ENCODE data around the gene KCNMA1.

Gene KCNMA1

GRCh38 chr10:77289027-77289501 lies 348.5 kb downstream of the KCNMA1 start:
- no peak for DNase-seq

DNA sequence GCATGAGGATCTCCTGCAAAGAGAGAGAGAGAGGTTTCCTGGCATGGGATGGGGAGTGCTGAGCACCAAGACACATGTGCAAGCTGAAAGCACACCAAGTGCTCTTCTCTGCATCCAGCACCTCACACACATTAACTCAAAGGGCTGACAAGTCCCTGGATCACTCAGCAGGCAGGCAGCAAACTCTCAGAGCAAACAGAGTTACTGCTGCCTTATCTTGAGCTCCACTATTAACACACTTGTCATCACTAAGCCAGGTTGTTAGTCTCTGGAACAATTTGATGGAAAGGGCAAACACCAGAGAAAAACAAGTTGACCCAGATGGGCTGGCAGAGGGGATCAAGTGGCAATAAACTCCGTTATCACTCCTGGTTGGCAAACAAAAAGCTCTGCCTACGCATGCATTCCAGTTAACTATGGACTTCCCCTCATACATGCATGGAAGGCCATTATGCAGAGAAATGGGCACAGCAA lies 349.9 kb downstream of the KCNMA1 start:
- DNase-seq, result peak; percentile 43

DNA sequence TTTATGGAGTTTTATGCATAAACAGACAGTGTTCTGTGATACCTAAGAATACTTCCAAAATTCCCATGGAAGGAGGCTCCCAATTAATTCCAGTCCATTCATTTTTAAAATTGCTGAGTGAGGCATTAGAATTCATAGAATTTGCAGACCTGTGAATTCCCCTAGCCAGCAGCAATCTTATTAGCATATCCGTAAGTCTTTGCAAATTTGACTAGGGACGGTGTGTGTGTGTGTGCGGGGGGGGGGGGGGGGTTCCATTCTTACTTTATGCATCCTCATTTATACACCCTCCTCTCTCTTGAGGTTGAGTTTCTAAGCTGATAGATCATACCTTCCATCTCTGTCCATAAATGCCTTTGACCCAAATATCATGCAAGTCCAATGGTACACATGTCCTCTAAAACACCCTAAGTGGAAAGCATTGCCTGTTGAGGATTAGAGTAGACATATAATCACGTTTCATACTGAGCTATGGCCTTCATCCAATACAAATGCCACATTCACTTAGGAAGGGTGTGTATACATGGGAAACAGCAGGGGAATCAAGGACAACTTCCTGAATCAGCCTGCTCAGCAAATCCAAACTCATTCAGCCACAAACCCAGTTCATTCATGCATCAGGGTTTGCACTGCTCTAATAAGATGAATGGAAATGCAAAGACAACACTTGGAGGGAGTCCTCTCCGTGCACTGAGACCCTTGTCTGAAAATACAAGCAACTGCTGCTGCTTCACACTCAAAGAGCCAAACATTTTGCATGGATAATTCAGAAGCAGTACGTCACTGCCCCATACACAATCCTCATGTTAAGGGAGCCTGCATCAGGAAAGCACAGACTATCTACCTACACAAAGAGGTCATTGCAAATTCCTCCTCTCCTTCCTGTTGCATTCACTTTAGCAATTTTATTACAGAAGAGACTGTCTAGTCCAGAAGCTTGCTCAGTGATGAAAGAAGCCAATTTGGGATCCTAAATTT lies 350.8 kb downstream of the KCNMA1 start:
- peak; percentile 87 for DNase-seq

DNA sequence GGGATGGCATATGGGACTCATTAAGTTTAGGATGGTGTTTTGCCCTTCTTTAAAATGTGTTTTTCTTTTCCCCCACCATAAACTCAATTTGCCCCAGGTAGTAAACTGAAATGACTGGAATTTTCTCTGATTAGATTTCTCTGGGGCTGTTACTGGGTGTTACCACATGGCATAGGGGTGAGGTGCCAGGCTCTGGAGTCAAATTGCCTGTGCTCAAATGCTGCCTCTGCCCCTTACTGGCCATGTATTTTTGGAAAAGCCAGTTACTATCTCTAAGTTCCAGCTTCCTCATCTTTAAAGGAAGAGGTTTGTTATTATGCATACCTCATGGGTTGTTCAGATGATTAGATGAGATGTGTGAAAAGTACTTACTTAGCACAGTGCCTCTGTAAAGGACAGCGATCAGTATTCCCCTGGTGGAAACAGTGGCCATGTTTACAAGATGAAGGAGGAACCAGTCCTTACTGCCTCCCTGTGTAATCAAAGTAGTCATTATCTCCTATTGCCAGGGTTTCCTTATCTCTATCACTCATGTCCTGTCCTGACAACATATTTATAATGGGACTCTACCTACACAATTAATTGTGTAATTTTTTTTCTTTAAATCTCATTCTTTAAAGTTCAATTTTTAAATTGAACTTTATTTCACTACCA lies 352.0 kb downstream of the KCNMA1 start:
- DNase-seq, result no peak

DNA sequence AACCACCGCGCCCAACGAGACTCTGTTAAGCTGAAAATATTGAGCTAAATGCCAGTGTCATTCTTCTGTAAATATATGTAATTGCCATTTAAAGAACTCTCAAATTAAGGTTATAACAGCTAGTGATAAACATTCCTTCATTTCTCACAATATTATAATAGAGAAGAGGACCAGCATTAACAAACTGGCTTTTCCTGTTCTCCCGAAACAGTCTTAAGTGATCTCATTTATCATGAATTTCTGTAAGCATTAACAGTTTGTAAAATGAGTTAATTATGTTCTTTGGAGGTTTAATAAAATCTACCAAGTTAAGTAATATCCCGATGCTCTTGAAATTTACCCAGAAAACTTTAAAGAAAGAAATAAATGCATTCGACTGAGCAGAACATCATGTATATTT lies 352.8 kb downstream of the KCNMA1 start:
- DNase-seq, result no peak

- no peak for DNase-seq
These were observed 354.3 kb downstream of the KCNMA1 start for GRCh38 chr10:77283326-77283725.

DNA sequence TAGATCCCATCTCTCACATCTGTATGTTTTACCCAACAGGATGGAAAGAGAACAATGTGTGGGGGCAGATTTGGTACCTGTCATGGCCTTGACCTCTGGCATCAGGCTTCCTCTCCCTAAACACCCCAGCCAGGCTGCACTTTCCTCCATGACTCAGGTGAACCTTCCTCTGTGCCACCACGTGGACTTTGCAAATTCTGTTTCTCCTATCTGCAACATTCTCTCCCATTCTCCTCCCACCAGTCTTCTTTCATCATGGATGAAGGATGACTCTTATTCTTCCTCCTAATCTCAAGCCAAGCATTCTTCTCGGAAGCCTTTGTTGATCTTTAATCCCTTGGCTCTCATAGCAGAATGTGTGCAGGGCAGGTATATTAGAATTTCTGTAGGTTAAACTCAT lies 355.4 kb downstream of the KCNMA1 start:
- DNase-seq, result no peak

GRCh38 chr10:77281719-77282118 lies 355.9 kb downstream of the KCNMA1 start:
- no peak for DNase-seq

GRCh38 chr10:77279207-77279606 lies 358.4 kb downstream of the KCNMA1 start:
- peak; percentile 17 for DNase-seq

DNA sequence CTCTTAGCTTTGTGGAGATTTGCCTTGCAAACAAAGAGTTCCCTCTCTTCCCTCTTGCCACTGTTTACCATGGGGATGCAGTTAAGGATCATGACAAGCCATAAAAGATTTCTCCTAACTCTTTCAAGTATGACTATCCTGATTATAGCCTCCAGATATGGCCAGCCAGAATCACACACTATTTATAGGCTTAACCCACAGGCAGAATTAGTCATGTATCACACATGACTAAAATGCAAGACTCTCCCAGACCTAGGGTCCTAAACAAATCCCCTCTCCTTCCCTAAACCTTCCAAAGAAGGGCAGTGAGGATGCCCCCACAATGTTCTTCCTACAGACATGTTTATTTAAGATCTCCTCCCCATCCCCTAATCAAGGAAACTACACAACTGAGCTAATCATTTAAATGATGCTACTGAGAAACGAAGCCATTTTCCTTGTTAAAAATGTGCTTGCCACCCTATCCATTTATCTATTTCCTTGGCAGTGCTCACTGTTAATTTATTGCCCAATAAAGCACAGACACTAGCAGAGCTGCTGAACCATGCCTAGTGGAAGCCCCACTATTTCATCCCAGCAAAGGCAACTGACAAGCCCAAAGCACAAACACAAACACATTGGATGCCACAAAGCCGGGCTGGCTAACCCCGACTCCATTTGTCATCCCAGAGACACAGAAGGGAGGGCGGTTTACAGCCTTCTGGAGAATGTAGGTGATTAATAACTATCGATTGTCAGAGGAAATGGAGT lies 363.4 kb downstream of the KCNMA1 start:
- no peak for DNase-seq

DNA sequence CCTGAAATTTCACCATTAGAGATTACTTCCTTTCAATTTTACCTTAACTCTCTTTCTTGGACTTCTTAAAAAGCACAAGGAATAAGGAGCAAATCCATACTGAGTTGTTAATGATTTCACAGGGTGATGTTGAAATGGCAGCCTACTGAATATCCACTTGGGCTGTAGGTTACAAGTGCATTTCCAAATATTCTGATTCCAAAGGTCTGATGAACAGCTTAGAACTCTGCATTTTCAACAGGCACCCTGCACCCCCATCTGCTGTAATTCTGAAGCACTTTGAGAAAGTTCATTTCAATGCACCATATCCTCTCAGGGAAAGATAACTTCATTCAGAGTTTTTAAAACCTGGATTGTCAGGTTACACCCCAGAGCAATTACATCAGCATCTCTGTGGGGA lies 368.4 kb downstream of the KCNMA1 start:
- DNase-seq, result no peak

DNA sequence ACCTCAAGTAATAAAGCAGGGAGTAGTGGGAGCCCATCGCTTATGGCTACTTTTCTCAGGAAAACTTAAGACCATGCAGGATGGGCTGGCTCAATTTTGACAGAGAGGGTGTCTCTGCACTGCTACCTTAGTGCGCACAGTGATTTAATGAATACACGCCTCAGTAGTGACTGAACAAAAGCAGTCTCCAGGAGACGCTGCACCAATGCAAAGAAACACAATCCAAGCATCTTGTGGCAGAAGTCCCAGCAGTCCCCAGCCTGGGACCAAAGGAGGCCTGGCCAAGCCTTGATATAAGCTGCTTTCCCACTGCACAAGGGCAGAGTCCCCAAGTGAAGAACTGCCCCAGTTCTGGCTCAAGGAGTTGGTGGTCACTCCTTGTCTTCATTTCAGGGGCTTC lies 368.9 kb downstream of the KCNMA1 start:
- no peak for DNase-seq

- peak; percentile 45 for DNase-seq
These were observed 369.6 kb downstream of the KCNMA1 start for GRCh38 chr10:77267703-77268675.

- DNase-seq, result no peak
These were observed 371.4 kb downstream of the KCNMA1 start for GRCh38 chr10:77266242-77266641.

- DNase-seq, result no peak
These were observed 373.1 kb downstream of the KCNMA1 start for GRCh38 chr10:77264527-77264926.

- DNase-seq, result no peak
These were observed 373.5 kb downstream of the KCNMA1 start for GRCh38 chr10:77264107-77264506.

DNA sequence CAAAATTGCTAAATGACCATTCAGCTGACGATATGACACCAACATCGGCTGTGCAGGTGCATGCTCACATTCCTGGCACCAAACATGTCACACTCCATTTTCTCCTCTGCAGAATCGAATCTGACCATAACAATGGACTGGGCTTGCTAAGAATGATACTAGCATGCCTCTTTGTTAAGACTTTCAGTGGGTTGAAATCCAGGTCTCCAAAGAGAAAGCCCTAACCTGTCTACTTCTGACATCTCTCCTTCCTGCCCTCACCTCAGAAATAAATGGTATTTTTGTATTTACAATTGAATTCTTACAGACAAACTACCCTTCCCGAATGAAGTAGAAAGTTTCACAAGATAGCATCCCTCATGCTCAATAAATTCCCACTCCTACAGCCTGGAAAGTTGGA lies 373.9 kb downstream of the KCNMA1 start:
- DNase-seq, result no peak

- DNase-seq, result no peak
These were observed 376.5 kb downstream of the KCNMA1 start for GRCh38 chr10:77261146-77261545.

DNA sequence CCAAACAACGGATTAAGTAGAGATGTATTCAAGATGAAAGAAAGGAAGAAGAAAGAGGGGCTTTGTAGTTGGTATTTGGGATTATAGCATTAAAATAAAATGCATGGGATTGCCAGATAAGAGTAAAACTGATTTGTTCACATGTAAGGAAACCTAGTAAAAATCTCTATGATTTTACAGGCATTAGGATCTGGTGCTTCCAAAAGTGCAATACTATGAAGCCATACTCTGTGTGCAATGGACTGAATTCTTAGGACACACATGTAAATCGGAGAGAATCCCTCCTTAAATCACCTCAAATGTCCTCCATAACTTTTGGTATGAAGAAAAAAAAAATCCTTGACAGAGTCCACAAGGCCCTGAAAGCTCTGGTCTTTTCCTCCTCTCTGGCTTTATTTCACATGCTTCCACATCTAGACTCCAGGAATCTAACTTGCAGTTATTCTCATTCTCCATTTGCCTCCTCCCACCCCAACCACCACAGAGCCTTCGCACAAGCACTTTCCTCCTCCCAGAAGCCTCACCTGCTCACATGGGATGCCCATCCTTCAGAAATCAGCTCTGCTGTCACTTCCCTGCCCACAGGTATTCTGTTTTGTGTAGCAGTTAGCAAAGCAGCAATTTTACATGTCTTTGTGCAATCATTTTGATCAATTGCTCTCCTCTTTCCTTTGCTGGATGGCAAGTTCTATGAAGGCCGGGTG lies 378.3 kb downstream of the KCNMA1 start:
- DNase-seq, result no peak

- DNase-seq, result no peak
These were observed 381.3 kb downstream of the KCNMA1 start for GRCh38 chr10:77256346-77256745.

- DNase-seq, result no peak
These were observed 384.0 kb downstream of the KCNMA1 start for GRCh38 chr10:77253556-77254064.

All from NCI-H1694 treated with DMSO at 0.1 percent for 48 hours (cell line).